Fibroblast of lung (primary cell): ENCODE results near the gene CCDC7. TPM values are rescaled to one million over a fixed set of nuclear protein-coding genes. Genes with fewer than 3 reads are reported as not detected.
"Not testable (repeated sequence)": the region's sequence is repeated elsewhere in the genome, so short reads cannot be mapped to it uniquely, and the experiment has no call there.

ENCODE experiments used
- DNase-seq, 2 donors: peaks; one replicate each; pipeline versions ENCODE4 v3.0.0 to v3.0.0-alpha.2; 2010; ENCODE audit warnings: low read depth in 2 of 2
- H2AFZ ChIP-seq: 2 replicates; pipeline ENCODE4 v1.5.1; 2012; ENCODE audit warnings: low read length, control low read depth, inconsistent platforms
- H3K27ac ChIP-seq: 2 replicates; pipeline ENCODE4 v1.5.1; 2011; ENCODE audit warnings: low read length, control low read depth; ENCODE audit not compliant: insufficient read depth
- H3K27me3 ChIP-seq: 2 replicates; pipeline ENCODE4 v1.5.1; 2011; ENCODE audit warnings: mild to moderate bottlenecking, low read length; ENCODE audit not compliant: control insufficient read depth, insufficient read depth
- H3K36me3 ChIP-seq: 2 replicates; pipeline ENCODE4 v1.5.1; 2011; ENCODE audit warnings: low read length; ENCODE audit not compliant: control insufficient read depth, insufficient read depth
- H3K4me1 ChIP-seq: 2 replicates; pipeline ENCODE4 v1.5.1; 2011; ENCODE audit warnings: low read length; ENCODE audit not compliant: control insufficient read depth, insufficient read depth; ENCODE audit errors: extremely low read depth
- H3K4me2 ChIP-seq: 2 replicates; pipeline ENCODE4 v1.5.1; 2011; ENCODE audit warnings: low read length, control low read depth; ENCODE audit not compliant: insufficient read depth; ENCODE audit errors: extremely low read depth
- H3K4me3 ChIP-seq, 4 experiments: fragments of 200-600 bp in 1 of 4; sonication (generic) in 1 of 4; replicated peaks in 1 of 4; 2 replicates each; pipeline ENCODE4 v1.5.1; 2011 to 2016; ENCODE audit warnings: low read length in 4 of 4, low read depth in 3 of 4, mild to moderate bottlenecking in 3 of 4, control low read depth in 2 of 4, inconsistent platforms in 1 of 4, mixed read lengths in 1 of 4; ENCODE audit not compliant: insufficient read depth in 1 of 4; ENCODE audit errors: control extremely low read depth in 1 of 4
- H3K79me2 ChIP-seq: 2 replicates; pipeline ENCODE4 v1.5.1; 2012; ENCODE audit warnings: mild to moderate bottlenecking, low read length, inconsistent platforms; ENCODE audit not compliant: control insufficient read depth, insufficient read depth
- H3K9ac ChIP-seq: 2 replicates; pipeline ENCODE4 v1.5.1; 2011; ENCODE audit warnings: mild to moderate bottlenecking, low read length, control low read depth; ENCODE audit not compliant: insufficient read depth
- H3K9me3 ChIP-seq: 2 replicates; pipeline ENCODE4 v1.5.1; 2012; ENCODE audit warnings: low read depth, low read length; ENCODE audit not compliant: control insufficient read depth, insufficient read depth
- H4K20me1 ChIP-seq: 2 replicates; pipeline ENCODE4 v1.5.1; 2011; ENCODE audit warnings: low read length; ENCODE audit not compliant: control insufficient read depth, insufficient read depth; ENCODE audit errors: extremely low read depth
- EZH2 ChIP-seq: IDR thresholded peaks from 2 replicates; pipeline ENCODE4 v1.5.1; 2012; ENCODE audit warnings: low read length, control low read depth, mild to moderate bottlenecking; ENCODE audit errors: missing control alignments
- polyA plus RNA-seq, 2 donors: library from polyadenylated mRNA; depleted of rRNA in 1 of 2; stranded (reverse) in 1 of 2; unstranded in 1 of 2; fragments of >200 nt; gene quantifications; 2 replicates each; pipeline ENCODE4 v1.2.1, GENCODE V29; 2011 to 2012; ENCODE audit warnings: missing spikeins in 1 of 2
- total RNA-seq: library from RNA; depleted of rRNA; stranded (reverse); fragments of >200 nt; gene quantifications from 2 replicates; pipeline ENCODE4 v1.2.1, GENCODE V29; 2014
- TF ChIP-seq, protein P1 (sequence below), 2 donors: IDR thresholded peaks in 1 of 2; conservative IDR thresholded peaks in 1 of 2; 1 replicate in 1 of 2; 2 replicates in 1 of 2; pipeline ENCODE4 v1.5.1; 2011 to 2012; ENCODE audit warnings: low read length in 2 of 2, control low read depth in 1 of 2, inconsistent platforms in 1 of 2, low read depth in 1 of 2, mild to moderate bottlenecking in 1 of 2

CCDC7 gene
- total and polyA plus RNA-seq, 2 donors (not counting 1 experiment from before 2014, with no cell fraction given): 1.0 to 19.5 TPM

- H3K9ac ChIP-seq: no peak overlapping the region
- H4K20me1 ChIP-seq: no peaks in the 10 kb centered on the region
- no peaks in the 10 kb centered on the region for H3K4me1 ChIP-seq
- H3K4me2 ChIP-seq: no peak overlapping the region
- H3K27me3 ChIP-seq: no peaks in the 10 kb centered on the region
- H3K79me2 ChIP-seq: no peaks in the 10 kb centered on the region
- no peak for DNase-seq
- H2AFZ ChIP-seq: no peak overlapping the region
- no peak overlapping the region for H3K27ac ChIP-seq
- no peak overlapping the region for H3K4me3 ChIP-seq
- H3K36me3 ChIP-seq: no peaks in the 10 kb centered on the region
- no peaks in the 10 kb centered on the region for H3K9me3 ChIP-seq
- TF ChIP-seq EZH2: no peak
- TF ChIP-seq, protein P1, sequence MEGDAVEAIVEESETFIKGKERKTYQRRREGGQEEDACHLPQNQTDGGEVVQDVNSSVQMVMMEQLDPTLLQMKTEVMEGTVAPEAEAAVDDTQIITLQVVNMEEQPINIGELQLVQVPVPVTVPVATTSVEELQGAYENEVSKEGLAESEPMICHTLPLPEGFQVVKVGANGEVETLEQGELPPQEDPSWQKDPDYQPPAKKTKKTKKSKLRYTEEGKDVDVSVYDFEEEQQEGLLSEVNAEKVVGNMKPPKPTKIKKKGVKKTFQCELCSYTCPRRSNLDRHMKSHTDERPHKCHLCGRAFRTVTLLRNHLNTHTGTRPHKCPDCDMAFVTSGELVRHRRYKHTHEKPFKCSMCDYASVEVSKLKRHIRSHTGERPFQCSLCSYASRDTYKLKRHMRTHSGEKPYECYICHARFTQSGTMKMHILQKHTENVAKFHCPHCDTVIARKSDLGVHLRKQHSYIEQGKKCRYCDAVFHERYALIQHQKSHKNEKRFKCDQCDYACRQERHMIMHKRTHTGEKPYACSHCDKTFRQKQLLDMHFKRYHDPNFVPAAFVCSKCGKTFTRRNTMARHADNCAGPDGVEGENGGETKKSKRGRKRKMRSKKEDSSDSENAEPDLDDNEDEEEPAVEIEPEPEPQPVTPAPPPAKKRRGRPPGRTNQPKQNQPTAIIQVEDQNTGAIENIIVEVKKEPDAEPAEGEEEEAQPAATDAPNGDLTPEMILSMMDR (conservative IDR thresholded peaks at IDR 0.05 in 1 of 2, IDR thresholded peaks at IDR 0.05 in 1 of 2; ENCODE audit: low read depth in 1 of 2, low read length in 2 of 2): no peak
Measured at GRCh38 chr10:32540691-32541470, 94.9 kb downstream of the CCDC7 start.

- Histone ChIP-seq H3K79me2 (no peaks in the 10 kb centered on the region), H3K4me2 (no peak overlapping the region), H3K27me3 (no peaks in the 10 kb centered on the region), H3K4me3 (no peak overlapping the region), H2AFZ (no peak overlapping the region), H3K9ac (no peak overlapping the region), H3K9me3 (no peaks in the 10 kb centered on the region), H3K27ac (no peak overlapping the region), H4K20me1 (no peaks in the 10 kb centered on the region), H3K4me1 (no peaks in the 10 kb centered on the region), H3K36me3 (no peaks in the 10 kb centered on the region)
- TF ChIP-seq, protein P1 (conservative IDR thresholded peaks at IDR 0.05 in 1 of 2, IDR thresholded peaks at IDR 0.05 in 1 of 2; ENCODE audit: low read depth in 1 of 2, low read length in 2 of 2): no peak
- no peak for TF ChIP-seq EZH2
- DNase-seq: no peak
Measured at GRCh38 chr10:32548208-32548607, 102.3 kb downstream of the CCDC7 start.

DNA sequence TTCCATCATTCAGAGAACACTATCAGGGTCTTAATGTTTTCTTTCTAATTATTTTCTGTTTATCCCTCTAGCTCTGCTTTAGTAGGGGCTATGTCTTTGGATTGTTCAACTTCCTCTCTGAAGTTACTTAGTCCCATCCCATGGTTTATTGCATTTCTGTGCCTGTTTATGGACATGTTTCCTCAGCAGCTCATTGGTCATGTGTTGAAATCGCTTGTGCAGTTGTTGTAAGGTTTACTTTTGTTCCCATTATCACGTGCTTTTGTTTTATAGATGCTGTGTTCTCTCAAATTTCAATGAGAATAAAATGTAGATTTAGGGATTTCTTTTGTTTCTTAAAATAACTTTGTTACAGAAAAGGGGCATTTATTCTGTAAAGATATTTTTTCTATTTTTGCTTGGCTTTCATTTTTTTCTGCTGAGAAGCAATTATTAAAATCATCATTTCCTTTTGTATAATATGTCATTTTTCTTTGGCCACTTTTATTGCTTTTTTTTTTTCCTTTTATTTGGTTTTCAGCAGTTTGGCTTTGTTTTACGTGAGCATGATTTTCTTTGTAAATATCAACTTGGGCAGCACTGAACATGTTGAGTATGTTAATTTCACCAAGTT lies 110.9 kb downstream of the CCDC7 start:
- Histone ChIP-seq H3K9me3 (no peaks in the 10 kb centered on the region), H3K27me3 (no peaks in the 10 kb centered on the region), H3K4me1 (no peaks in the 10 kb centered on the region), H3K79me2 (no peaks in the 10 kb centered on the region), H3K9ac (no peak overlapping the region), H3K4me3 (no peak overlapping the region), H3K4me2 (no peak overlapping the region), H3K27ac (no peak overlapping the region), H3K36me3 (no peaks in the 10 kb centered on the region), H2AFZ (no peak overlapping the region), H4K20me1 (no peaks in the 10 kb centered on the region)
- no peak for TF ChIP-seq EZH2
- TF ChIP-seq, protein P1 (conservative IDR thresholded peaks at IDR 0.05 in 1 of 2, IDR thresholded peaks at IDR 0.05 in 1 of 2; ENCODE audit: low read depth in 1 of 2, low read length in 2 of 2): no peak
- peak in 1 of 2 donors; percentile 39 for DNase-seq

DNA sequence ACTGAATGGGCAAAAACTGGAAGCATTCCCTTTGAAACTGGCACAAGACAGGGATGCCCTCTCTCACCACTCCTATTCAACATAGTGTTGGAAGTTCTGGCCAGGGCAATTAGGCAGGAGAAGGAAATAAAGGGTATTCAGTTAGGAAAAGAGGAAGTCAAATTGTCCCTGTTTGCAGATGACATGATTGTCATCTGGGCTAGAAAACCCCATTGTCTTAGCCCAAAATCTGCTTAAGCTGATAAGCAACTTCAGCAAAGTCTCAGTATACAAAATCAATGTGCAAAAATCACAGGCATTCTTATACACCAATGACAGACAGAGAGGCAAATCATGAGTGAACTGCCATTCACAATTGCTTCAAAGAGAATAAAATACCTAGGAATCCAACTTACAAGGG lies 116.8 kb downstream of the CCDC7 start:
- not testable (repeated sequence) for H3K9ac ChIP-seq, H2AFZ ChIP-seq, DNase-seq, H3K36me3 ChIP-seq, H3K27ac ChIP-seq, H3K79me2 ChIP-seq, H3K4me3 ChIP-seq, H3K27me3 ChIP-seq, H3K9me3 ChIP-seq, H3K4me2 ChIP-seq, H3K4me1 ChIP-seq, H4K20me1 ChIP-seq
